ENCODE measurements around the gene STOML1.
"Not testable (repeated sequence)": the region's sequence is repeated elsewhere in the genome, so short reads cannot be mapped to it uniquely, and the experiment has no call there.

Gene STOML1

GRCh38 chr15:73960472-73961070 lies 31.5 kb downstream of the STOML1 start:
- not testable (repeated sequence) for DNase-seq (ENCODE audit: low read depth)

DNA sequence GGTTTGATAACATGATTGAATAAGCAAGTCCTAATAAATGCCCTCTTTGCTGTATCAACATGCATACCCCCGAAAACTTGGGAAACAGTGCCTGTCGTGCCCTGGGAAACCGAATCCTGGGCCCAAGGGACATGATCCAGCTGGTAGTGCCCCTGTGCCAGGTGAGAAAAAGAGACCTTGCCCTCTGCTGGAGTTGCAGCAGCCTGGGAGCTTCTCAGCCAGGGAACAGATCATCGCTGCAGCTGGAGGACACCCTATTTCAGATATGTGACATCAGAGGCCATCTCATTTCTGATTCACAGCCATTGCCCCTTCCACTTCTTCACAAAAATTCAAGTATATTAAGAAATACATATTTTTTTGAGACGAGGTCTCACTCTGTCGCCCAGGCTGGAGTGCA lies 32.3 kb downstream of the STOML1 start:
- DNase-seq (ENCODE audit: low read depth) = no peak

DNA sequence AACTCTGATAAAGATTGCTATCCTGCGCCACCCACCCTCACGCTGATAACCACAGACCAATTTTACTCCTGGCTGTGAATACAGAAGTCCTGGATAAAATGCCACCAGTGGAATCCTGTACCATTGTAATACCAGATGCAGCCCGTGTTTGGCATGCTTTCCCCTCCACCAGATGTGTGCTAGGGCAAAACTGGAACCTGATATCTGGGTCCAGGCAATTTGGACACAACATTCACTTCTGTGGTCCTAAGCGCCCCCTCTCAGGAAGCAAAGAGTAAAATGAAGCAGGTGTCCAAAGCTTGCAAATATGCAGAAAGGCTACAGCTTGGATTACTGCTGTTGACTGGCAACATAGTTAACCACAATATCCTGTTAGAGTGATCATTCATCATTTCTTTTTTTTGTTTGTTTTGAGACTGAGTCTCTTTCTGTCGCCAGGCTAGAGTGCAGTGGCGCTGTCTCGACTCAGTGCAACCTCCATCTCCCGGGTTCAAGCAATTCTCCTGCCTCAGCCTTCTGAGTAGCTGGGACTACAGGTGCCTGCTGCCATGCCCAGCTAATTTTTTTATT lies 33.0 kb downstream of the STOML1 start:
- DNase-seq (ENCODE audit: low read depth) = no peak

- DNase-seq (ENCODE audit: low read depth) = no peak
Measured at GRCh38 chr15:73957785-73958184, 34.3 kb downstream of the STOML1 start.

DNA sequence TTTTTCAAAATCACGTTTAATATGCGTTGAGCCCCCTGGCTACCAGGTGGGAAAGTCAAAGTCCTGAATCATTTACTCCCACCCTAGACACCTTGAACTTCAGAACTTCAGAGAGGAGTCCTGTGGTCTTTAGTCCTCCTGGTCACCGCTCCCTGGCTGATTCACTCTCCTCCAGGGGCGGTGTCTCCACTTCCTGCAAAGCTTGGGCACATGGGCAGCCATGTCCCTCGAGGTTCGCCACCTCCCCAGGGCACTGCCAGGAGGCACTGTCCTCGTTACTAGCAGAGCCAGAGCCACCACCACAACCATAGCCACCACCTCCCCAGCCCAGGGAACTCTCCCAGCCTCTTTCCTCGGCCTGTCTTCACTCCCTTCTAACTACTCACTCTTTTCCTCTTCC lies 34.8 kb downstream of the STOML1 start:
- no peak for DNase-seq (ENCODE audit: low read depth)

DNA sequence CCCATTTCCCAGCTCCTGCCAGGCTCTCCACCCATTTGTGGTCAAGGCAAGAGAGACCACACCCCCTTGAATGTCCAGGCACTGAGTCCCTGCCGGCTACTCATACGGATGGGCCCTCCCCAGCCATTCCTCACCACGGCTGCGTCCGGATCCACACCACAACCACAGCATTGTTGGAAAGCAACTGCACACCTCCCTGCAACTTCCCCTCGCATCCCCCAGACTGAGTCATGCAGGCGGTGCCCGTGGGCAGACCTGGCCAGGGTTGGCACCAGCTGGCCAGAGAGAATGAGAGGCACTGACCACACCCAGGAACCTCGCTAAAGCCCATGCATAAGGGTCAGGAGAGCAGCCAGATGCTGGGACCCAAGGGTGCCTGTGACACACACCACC lies 35.4 kb downstream of the STOML1 start:
- DNase-seq (ENCODE audit: low read depth) = no peak

- DNase-seq (ENCODE audit: low read depth) = no peak
Measured at GRCh38 chr15:73955861-73956742, 36.0 kb downstream of the STOML1 start.

- DNase-seq (ENCODE audit: low read depth) = no peak
Measured at GRCh38 chr15:73955326-73955725, 36.8 kb downstream of the STOML1 start.

- no peak for DNase-seq (ENCODE audit: low read depth)
Measured at GRCh38 chr15:73954188-73955145, 37.6 kb downstream of the STOML1 start.

DNA sequence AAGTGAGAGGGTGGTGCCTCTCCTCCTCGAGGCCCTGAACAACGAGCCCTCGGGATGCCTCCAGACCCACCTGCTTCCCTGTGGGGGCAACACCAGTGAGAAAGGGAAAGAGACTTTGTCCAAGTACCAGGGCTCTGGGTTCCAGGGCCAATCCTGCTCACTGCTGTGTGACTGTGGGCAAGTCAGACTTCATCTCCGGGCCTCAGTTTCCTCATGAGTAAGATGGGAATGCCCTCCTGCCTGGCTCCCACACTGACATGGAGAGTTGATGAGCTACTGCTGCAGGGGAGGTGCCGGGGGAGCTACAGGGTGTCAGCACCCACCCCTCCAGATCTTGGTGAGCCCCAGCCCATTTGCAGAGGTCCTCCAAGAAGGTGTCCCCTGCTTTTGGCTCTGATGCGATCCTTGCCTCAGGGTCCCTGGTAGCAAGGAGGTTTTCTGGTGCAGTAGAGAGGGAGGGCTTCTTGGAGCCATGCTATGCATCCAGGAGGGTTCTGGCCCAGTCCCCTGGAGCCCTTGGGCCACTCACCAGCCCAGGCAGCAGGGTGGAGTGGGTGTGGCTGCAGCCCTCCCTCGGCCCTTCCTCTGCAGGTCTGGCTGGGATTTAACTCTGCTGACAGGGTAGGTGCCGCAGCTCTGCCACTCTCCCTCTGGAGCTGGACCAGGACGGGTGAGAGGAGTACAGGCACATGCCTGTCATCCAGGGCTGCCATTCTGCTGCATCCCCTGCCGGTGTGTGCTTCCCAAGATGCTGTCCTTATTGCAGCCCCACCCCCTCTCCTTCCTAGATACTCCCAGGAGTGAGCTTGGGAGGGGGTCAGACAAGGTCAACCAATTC lies 39.0 kb downstream of the STOML1 start:
- no peak for DNase-seq (ENCODE audit: low read depth)

GRCh38 chr15:73952171-73952912 lies 39.8 kb downstream of the STOML1 start:
- DNase-seq (ENCODE audit: low read depth) = no peak

DNA sequence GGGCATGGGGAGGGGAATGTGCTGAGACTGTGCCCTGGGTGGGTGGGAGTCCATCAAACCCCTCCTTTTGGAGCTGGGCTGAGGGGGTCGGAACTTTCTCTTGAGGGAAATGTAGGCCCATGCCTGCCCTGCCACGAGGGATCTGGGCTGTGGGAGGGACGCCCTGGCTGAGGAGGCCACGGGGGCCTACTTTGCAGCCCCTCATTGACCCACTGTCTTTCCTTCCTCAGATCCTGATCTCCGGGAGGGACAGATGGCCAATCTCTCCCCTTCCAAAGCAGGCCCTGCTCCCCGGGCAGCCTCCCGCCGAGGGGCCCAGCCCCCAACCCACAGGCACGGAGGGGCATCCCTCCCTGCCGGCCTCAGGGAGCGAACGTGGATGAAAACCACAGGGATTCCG lies 40.5 kb downstream of the STOML1 start:
- DNase-seq (ENCODE audit: low read depth) = no peak

DNA sequence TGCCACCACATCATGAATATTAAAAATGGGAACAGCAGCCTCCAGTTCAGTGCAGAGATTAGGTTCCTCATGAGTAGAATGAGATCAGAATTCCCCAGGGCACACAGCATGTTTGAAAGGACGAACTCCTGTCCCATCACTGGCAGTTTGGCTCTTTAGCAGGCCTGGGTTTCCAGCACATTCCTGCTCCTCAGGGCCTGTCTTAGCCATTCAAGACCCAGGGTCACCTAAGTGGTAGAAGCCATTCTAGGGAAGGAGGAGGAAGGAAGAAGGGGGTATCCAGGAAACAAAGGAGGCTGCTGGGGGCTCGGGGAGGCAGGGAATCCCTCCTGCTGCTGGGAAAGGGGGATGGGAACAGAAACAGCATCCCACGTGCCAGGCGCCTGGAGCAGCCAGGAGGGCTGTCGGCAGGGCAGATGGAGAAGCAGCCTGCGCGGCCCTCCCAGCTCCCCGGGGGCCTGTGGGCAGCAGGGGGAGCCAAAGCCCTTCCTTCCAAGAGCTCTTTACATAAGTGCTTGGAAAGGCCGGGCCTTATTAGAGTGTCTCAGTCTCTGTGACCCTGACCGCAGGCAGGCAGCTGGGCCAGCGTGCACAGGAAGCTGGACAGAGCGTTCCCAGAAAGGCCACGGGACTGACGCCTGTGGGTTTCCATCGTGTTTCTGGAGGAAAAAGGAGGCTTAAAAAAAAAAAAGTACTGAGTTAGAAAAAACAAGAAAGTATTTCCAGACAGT lies 41.1 kb downstream of the STOML1 start:
- peak; percentile 53 for DNase-seq (ENCODE audit: low read depth)

- DNase-seq (ENCODE audit: low read depth) = no peak
Measured at GRCh38 chr15:73950479-73950830, 41.6 kb downstream of the STOML1 start.

DNA sequence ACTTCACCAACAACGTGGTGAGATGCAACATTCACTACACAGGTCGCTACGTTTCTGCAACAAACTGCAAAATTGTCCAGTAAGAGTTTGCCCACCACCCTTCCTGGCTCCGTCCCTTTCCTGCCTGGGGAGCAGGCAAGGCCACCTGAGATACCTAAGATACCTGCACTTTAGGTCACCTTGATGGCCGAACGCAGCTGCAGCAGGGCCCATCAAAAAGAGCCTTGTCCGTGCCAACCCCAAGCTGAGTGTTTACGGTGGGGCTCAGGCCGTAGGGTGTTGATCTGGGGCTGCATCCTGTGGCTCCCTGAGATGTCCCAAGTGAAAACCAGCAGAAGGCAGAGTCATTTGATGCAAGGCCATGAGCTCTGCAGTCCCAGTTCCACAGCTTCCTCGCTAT lies 42.6 kb downstream of the STOML1 start:
- no peak for DNase-seq (ENCODE audit: low read depth)

GRCh38 chr15:73948982-73949381 lies 43.1 kb downstream of the STOML1 start:
- DNase-seq (ENCODE audit: low read depth) = no peak

GRCh38 chr15:73948396-73948795 lies 43.7 kb downstream of the STOML1 start:
- DNase-seq (ENCODE audit: low read depth) = no peak

DNA sequence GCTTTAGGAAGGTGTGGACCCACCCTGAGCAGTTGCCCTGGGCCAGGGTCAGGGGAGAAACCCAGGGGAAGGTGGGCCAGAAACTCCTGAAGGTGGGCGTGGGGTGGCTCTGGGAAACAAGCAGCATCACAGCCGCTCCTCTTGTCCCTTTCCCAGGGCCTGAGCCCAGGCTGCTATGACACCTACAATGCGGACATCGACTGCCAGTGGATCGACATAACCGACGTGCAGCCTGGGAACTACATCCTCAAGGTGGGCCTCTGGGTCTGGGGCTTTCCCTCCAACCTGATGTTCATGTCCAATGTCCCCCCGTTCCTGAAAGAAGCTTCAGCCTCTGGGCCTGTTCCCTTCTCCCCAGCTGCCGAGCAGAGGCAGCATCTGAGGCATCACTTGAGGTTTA lies 44.4 kb downstream of the STOML1 start:
- DNase-seq (ENCODE audit: low read depth) = no peak

- DNase-seq (ENCODE audit: low read depth) = no peak
Measured at GRCh38 chr15:73946795-73947370, 45.2 kb downstream of the STOML1 start.
